HG02610 (cell line): Measurements from ENCODE around the gene POLR2J3.
"Not testable (repeated sequence)": the region's sequence is repeated elsewhere in the genome, so short reads cannot be mapped to it uniquely, and the experiment has no call there.

Experiments
- ATAC-seq: cut with Tn5 transposase; IDR thresholded peaks from one replicate; pipeline ENCODE4 v1.9.1; 2021; ENCODE audit warnings: mild to moderate bottlenecking, moderate library complexity; ENCODE audit not compliant: unreplicated experiment

POLR2J3 gene

GRCh38 chr7:102589857-102590256 is 17.5 kb upstream of the POLR2J3 start:
- peak; percentile 41 for ATAC-seq

GRCh38 chr7:102583495-102583894 is 11.1 kb upstream of the POLR2J3 start:
- not testable (repeated sequence) for ATAC-seq

GRCh38 chr7:102581722-102582121 is 9.3 kb upstream of the POLR2J3 start:
- ATAC-seq, result not testable (repeated sequence)

DNA sequence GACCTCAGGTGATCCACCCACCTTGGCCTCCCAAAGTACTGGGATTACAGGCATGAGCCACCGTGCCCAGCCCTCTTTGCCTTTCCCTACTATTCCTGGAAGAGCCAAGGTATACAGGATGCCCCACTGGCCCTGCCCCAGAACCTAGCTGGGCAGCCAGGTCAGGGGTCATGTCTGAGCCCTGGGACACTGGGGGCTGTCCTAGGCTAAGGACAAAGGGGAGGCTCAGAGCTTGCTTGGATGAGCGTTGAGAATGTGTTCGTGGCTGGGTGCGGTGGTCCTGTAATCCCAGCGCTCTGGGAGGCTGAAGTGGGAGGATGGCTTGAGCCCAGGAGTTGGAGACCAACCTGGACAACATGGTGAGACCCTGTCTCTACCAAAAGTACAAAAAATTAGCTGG is 6.1 kb upstream of the POLR2J3 start:
- ATAC-seq, result not testable (repeated sequence)

GRCh38 chr7:102577315-102578240 is 5.2 kb upstream of the POLR2J3 start:
- ATAC-seq, result not testable (repeated sequence)

GRCh38 chr7:102576363-102576762 is 4.0 kb upstream of the POLR2J3 start:
- ATAC-seq, result not testable (repeated sequence)

DNA sequence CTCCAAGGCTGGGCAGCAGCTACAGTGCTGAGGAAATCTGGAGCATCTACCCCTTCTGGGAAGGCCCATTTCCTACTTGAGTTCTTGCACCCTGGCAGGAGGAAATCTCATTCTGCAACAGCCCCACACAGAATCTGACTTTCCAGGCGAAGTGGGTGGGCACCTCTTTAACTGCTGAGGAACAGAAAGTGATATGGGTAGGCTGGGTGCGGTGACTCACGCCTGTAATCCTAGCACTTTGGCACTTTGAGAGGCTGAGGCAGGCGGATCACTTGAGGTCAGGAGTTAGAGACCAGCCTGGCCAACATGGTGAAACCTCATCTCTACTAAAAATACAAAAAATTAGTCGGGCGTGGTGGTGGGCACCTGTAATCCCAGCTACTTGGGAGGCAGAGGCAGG is 2.2 kb upstream of the POLR2J3 start:
- ATAC-seq, result not testable (repeated sequence)

GRCh38 chr7:102568620-102569019 is 3.8 kb downstream of the POLR2J3 start:
- ATAC-seq, result not testable (repeated sequence)

GRCh38 chr7:102550808-102551422 is 21.5 kb downstream of the POLR2J3 start, which contains the start of gene SPDYE2:
SPDYE2 (plus strand) TSS chr7:102551226; CDS start chr7:102553256, 2,030 bp downstream.
- not testable (repeated sequence) for ATAC-seq

- peak; percentile 85 for ATAC-seq
These were observed 26.0 kb downstream of the POLR2J3 start for GRCh38 chr7:102546353-102546752.

- not testable (repeated sequence) for ATAC-seq
These were observed 27.1 kb downstream of the POLR2J3 start for GRCh38 chr7:102545288-102545687.

DNA sequence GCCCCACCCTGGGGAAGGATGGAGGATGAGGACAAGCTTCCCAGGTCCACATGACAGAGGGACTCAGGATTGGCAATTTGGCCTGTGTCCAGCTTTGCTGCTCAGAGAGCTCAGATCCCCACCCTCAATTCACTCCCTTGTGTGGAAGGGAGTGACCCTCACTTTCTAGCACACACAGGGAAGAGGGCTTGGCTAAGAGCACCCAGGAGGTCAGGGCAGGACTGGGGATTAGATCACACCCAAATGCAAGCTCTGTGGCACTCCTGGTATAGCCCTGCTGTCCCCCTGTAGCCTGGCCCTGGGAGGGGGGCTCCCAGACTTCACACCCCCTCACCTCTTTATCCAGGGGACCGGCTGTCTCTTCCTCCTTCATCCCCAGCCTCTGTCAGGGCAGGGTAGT is 28.0 kb downstream of the POLR2J3 start:
- ATAC-seq, result not testable (repeated sequence)

- not testable (repeated sequence) for ATAC-seq
These were observed 28.8 kb downstream of the POLR2J3 start, which contains the start of gene UPK3BL2 for GRCh38 chr7:102543596-102543995. UPK3BL2 (minus strand) TSS chr7:102543696; CDS start chr7:102543636, 60 bp downstream.

- ATAC-seq, result not testable (repeated sequence)
These were observed 29.6 kb downstream of the POLR2J3 start for GRCh38 chr7:102542771-102543170.

- not testable (repeated sequence) for ATAC-seq
These were observed 30.3 kb downstream of the POLR2J3 start for GRCh38 chr7:102542083-102542482.

DNA sequence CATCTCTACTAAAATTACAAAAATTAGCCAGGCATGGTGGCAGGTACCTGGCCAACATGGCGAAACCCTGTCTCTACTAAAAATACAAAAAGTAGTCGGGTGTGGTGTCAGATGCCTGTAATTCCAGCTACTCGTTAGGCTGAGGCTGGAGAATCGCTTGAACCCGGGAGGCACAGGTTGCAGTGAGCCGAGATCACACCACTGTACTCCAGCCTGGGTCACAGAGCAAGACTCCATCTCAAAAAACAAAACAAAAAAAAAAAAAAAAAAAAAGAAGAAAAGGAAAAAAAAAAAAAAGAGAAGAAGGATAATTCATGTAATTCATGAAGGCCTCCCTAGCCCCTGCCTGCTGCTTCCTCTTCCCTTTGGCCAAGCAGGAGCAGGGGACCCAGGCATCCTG is 31.8 kb downstream of the POLR2J3 start:
- ATAC-seq, result not testable (repeated sequence)

DNA sequence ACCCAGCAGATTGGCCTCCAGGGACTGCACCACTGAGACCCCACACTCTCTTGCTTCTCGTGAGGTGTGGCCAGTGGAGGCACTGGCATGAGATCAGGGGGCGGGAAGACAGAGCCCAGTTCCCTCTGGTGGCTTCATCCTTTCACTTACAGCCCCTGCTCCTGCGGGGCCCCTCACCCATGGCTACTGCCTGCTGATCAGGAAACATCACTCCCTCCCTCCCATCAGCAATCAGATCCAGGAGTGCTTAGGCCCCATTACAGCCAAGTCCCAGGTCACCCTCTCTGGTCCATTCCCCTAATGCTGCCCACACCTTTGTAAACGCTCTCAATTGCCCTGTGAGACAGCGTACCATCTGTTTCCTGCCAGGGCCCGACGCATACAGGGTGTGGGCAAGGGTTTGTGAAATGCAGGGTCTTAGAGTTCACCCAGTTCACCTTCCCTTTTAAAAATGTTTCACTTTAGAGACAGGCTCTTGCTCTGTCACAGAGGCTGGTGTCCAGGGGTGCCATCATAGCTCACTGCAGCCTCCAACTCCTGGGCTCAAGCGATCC is 37.2 kb downstream of the POLR2J3 start:
- not testable (repeated sequence) for ATAC-seq

GRCh38 chr7:102532127-102532526 is 40.3 kb downstream of the POLR2J3 start:
- not testable (repeated sequence) for ATAC-seq

DNA sequence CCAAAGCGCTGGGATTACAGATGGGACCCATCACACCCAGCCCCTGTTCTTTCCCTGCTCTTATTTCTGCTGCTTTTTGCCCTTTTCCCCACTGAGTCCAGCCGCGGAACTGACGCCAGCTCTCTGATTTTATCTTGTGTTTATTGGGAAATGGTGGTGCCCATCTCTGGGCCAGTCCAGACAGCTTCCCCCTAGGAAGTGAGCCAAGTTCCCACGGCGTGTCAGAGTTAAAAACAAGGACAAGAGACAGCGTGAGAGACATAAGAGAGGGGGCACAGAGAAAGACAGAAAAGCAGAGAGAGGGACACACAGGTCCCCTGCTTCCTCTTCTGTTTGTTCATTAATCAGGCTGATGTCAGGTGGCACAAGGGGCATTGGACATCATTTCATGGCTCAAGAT is 40.8 kb downstream of the POLR2J3 start:
- not testable (repeated sequence) for ATAC-seq

DNA sequence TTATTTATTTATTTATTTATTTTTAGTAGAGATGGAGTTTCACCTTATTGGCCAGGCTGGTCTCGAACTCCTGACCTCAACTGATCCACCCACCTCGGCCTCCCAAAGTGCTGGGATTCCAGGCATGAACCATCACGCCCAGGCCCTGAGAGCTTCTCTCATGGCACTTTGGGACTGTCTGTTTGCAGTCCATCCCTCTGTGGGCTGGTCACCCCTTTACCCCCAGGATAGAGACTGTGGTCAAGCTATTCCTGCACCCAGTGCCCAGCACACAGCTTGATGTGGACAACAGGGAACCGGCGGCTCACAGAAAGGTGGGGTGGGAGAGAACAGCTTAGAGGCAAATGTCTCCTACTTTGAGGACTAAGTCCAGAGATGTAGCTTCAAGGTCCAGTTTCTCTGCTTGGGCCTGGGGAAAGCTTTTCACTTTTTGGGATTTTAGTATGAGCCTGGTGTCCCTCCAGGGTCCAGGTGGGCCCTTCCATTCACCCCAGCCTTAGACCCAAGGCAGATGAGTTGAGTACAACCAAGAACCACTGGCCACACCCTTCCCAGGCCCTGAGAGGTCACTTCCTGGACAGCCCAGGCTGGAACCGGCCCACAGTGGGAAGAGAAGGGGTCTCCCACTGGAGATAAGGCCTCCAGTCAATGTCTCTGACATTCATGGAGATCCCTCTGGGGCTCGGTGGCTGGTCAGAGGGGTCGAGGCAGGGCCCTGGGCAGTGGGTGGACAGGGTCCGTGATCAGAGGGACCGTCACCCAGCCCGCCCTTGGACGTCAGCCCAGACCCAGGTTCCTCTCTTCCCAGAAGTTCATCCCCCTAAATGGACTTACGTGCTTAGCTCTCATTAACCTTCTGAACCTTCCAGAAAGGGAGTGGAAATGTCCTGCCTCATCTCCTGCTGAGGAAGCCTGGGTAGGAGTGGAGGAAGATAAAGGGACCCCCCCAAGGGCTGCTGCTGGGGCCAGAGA is 44.3 kb downstream of the POLR2J3 start:
- not testable (repeated sequence) for ATAC-seq
